Measurements from ENCODE around the gene MELTF. TPM values are rescaled to one million over a fixed set of nuclear protein-coding genes. Genes with fewer than 3 reads are reported as not detected.
A peak's percentile ranks its signal among the peaks of the same experiment; 100 is the strongest.

The MELTF gene
- total and polyA plus RNA-seq, 2 experiments from 2014 or later: 74.0 to 121 TPM

DNA sequence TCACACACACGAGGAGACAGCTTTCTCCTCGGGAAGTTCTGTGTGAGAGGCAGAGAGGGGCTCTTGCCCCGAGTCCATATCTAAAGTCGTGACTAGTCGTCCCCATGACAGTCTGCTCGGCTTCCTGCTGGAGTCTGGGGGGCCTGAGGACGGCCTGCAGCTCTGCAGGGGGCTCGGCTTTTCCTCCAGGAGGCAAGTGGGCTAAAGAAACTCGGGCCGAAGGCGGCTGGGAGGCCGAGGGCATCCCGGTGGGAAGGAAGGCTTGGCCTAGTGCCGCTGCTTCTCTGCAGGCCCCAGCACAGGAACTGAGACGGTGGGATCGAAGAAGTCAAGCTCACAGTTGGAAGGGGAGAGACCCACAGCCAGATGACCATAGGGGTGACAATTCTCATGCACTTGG is 35.6 kb downstream of the MELTF start:
- 74% methylated on average over 16 of the region's 16 CpGs for WGBS (ENCODE audit: low lambda C conversion rate, missing lambda C conversion rate)
- Histone ChIP-seq H3K79me2 (no peaks in the 10 kb centered on the region), H4K20me1 (ENCODE audit: insufficient read depth, poor library complexity, severe bottlenecking) (no peaks in the 10 kb centered on the region), H3K4me2 (no peak overlapping the region), H3K4me3 (no peak overlapping the region), H3K27me3 (no peaks in the 10 kb centered on the region), H2AFZ (no peak overlapping the region), H3K9me2 (replicated peaks; ENCODE audit: insufficient read depth) (no peaks in the 10 kb centered on the region), H3K4me1 (ENCODE audit: insufficient read depth) (peaks cover 16% of the 10 kb centered on the region), H3K27ac (no peak overlapping the region), H3K36me3 (replicated peaks; ENCODE audit: insufficient read depth, low read depth) (no peaks in the 10 kb centered on the region), H3K9me3 (ENCODE audit: low read depth) (no peaks in the 10 kb centered on the region)
- TF ChIP-seq EZH2phosphoT487 (IDR thresholded peaks at IDR 0.05; ENCODE audit: low read depth, severe bottlenecking, unreplicated experiment): no peak
- TF ChIP-seq, protein P1, sequence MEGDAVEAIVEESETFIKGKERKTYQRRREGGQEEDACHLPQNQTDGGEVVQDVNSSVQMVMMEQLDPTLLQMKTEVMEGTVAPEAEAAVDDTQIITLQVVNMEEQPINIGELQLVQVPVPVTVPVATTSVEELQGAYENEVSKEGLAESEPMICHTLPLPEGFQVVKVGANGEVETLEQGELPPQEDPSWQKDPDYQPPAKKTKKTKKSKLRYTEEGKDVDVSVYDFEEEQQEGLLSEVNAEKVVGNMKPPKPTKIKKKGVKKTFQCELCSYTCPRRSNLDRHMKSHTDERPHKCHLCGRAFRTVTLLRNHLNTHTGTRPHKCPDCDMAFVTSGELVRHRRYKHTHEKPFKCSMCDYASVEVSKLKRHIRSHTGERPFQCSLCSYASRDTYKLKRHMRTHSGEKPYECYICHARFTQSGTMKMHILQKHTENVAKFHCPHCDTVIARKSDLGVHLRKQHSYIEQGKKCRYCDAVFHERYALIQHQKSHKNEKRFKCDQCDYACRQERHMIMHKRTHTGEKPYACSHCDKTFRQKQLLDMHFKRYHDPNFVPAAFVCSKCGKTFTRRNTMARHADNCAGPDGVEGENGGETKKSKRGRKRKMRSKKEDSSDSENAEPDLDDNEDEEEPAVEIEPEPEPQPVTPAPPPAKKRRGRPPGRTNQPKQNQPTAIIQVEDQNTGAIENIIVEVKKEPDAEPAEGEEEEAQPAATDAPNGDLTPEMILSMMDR (IDR thresholded peaks at IDR 0.05; ENCODE audit: poor library complexity): no peak
- no peak for TF ChIP-seq EZH2 (IDR thresholded peaks at IDR 0.05; ENCODE audit: borderline replicate concordance)
- no peak for DNase-seq (ENCODE audit: low spot score)

DNA sequence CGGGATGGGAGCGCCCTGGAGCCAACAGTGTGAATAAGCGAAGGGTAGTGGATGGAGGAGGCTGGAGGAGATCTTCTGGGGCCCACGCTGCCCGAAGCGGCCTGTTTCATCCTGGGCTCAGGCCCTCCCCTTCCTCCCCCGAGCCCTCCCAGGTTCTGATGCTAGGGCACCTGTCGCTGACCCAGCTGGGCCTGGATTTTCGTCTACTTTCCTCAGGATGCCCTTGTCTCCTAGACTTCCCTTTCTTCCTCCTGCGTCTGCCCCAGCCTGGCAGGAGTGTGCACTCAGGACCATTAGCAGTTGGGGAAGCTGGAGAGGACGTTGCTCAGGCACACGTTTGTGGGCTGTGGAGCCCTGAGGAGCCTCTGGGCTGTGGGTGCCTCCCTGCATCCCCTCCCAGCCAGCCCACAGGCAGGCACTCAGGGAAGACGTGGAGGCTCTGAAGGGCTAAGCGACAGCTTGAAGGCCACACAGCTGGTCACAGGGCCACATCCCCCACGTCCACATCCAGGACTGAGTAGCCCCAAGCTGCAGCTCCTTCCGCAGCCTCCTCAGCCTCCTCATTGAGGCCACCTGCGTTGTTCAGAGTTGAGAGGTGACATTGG is 37.1 kb downstream of the MELTF start:
- Histone ChIP-seq H3K79me2 (no peaks in the 10 kb centered on the region), H3K4me3 (no peak overlapping the region), H3K9me3 (ENCODE audit: low read depth) (no peaks in the 10 kb centered on the region), H3K9me2 (replicated peaks; ENCODE audit: insufficient read depth) (no peaks in the 10 kb centered on the region), H3K4me2 (no peak overlapping the region), H3K27ac (no peak overlapping the region), H3K4me1 (ENCODE audit: insufficient read depth) (peaks cover 29% of the 10 kb centered on the region), H2AFZ (no peak overlapping the region), H3K27me3 (no peaks in the 10 kb centered on the region), H3K36me3 (replicated peaks; ENCODE audit: insufficient read depth, low read depth) (no peaks in the 10 kb centered on the region), H4K20me1 (ENCODE audit: insufficient read depth, poor library complexity, severe bottlenecking) (no peaks in the 10 kb centered on the region)
- WGBS (ENCODE audit: low lambda C conversion rate, missing lambda C conversion rate): 92% methylated on average over 16 of the region's 17 CpGs
- TF ChIP-seq EZH2 (IDR thresholded peaks at IDR 0.05; ENCODE audit: borderline replicate concordance) (no peak), EZH2phosphoT487 (IDR thresholded peaks at IDR 0.05; ENCODE audit: low read depth, severe bottlenecking, unreplicated experiment) (no peak)
- no peak for DNase-seq (ENCODE audit: low spot score)

DNA sequence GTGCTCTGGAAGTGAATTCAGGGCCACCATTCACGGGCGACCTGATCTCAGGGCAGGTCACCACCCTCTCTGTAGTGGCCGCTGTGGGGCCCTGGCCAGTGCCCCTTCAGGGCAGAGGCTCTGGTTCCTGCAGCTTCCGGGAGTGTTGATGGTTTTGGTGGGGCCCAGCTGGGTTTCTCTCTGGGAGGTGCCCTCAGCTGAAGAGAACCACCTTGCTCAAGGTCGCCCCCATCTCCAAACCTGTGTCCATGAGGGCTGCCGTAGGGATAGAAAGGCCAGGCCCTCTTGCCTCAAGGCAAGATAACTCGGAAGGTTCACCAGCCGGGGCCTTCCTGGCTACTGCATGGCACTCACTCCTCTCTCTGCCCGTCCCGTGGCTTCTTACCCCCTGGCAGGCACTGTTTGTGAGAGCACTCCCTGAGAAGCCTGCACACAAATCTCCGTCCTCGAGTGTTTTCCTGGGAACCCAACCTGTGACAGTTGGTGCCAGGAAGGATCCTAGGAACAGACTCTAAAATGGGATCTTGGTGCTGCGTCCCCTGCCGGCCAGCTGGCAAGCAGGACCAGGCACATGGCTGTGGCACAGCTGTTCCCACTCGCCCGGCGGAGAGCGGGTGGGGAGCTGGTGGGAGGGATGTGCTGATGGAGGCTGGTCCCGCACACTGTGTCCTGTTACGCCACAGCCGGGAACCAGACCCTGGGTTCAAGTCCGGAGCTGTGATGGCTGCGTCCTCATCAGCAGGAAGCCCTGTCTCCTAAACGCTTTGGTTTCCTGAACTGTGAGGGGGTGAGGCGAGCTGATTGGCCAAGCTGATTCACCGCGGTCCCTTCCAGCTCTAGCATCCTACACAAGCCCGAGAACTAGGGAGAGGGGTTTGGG is 37.8 kb downstream of the MELTF start:
- no peak overlapping the region for H3K4me2 ChIP-seq

More for the DNA sequence above, 37.8 kb downstream of the MELTF start:
- Histone ChIP-seq H3K27ac (peak overlapping the region; percentile 96), H3K4me1 (ENCODE audit: insufficient read depth) (peaks cover 37% of the 10 kb centered on the region), H3K9me2 (replicated peaks; ENCODE audit: insufficient read depth) (no peaks in the 10 kb centered on the region), H4K20me1 (ENCODE audit: insufficient read depth, poor library complexity, severe bottlenecking) (no peaks in the 10 kb centered on the region), H3K4me3 (no peak overlapping the region), H3K79me2 (no peaks in the 10 kb centered on the region), H2AFZ (no peak overlapping the region), H3K27me3 (no peaks in the 10 kb centered on the region), H3K36me3 (replicated peaks; ENCODE audit: insufficient read depth, low read depth) (no peaks in the 10 kb centered on the region), H3K9me3 (ENCODE audit: low read depth) (no peaks in the 10 kb centered on the region)
- TF ChIP-seq EZH2 (IDR thresholded peaks at IDR 0.05; ENCODE audit: borderline replicate concordance): no peak
- TF ChIP-seq, protein P1 (IDR thresholded peaks at IDR 0.05; ENCODE audit: poor library complexity): no peak
- TF ChIP-seq EZH2phosphoT487 (IDR thresholded peaks at IDR 0.05; ENCODE audit: low read depth, severe bottlenecking, unreplicated experiment): no peak
- 90% methylated on average over 28 of the region's 28 CpGs for WGBS (ENCODE audit: low lambda C conversion rate, missing lambda C conversion rate)
- DNase-seq (ENCODE audit: low spot score): no peak

Measured in hepatocyte (in vitro differentiated cells).